Measurements from ENCODE around the gene SORCS3.

SORCS3 gene

DNA sequence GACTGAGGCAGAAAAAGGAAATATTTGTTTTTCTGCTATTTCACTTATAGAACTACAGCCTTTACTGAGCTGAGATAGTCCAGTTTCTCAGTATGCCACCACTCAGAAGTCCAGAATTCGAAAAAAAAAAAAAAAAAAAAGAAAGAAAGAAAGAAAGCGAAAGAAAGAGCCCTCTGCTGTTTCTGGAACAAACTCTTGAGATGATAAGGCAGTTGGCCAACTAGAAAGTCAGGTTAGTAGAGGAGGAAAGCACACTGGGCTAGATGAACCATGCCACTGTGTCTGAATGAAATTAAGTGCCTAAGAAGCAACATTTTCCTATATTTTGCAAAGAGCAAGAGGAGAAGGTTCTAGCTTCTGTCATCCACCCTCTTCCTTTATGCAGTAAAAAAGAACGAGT is 403.8 kb downstream of the SORCS3 start:
- no peaks in the 10 kb centered on the region for H3K36me3 Mint-ChIP-seq

GRCh38 chr10:105056413-105056812 is 415.3 kb downstream of the SORCS3 start:
- no peaks in the 10 kb centered on the region for H3K4me1 Mint-ChIP-seq

More for the DNA sequence above, 403.8 kb downstream of the SORCS3 start:
- no peak for DNase-seq (ENCODE audit: low spot score in 2 of 2)
- no peaks in the 10 kb centered on the region for H3K27me3 Mint-ChIP-seq
- H3K4me1 Mint-ChIP-seq = no peaks in the 10 kb centered on the region
- no peak overlapping the region for H3K27ac Mint-ChIP-seq
- no peak for ATAC-seq (ENCODE audit: low read depth)
- H3K9me3 Mint-ChIP-seq = peaks cover 4% of the 10 kb centered on the region
- H3K4me3 Mint-ChIP-seq = no peak overlapping the region

GRCh38 chr10:105062951-105063350 is 421.9 kb downstream of the SORCS3 start:
- Mint-ChIP-seq H3K4me1 (no peaks in the 10 kb centered on the region), H3K4me3 (no peak overlapping the region), H3K9me3 (peaks cover 1% of the 10 kb centered on the region), H3K27ac (no peak overlapping the region), H3K36me3 (no peaks in the 10 kb centered on the region), H3K27me3 (no peaks in the 10 kb centered on the region)
- no peak for ATAC-seq (ENCODE audit: low read depth)
- no peak for DNase-seq (ENCODE audit: low spot score in 2 of 2)

More at GRCh38 chr10:105056413-105056812, 415.3 kb downstream of the SORCS3 start:
- no peak overlapping the region for H3K4me3 Mint-ChIP-seq
- H3K9me3 Mint-ChIP-seq = peaks cover 11% of the 10 kb centered on the region
- ATAC-seq (ENCODE audit: low read depth) (no peak), DNase-seq (ENCODE audit: low spot score in 2 of 2) (no peak)
- H3K36me3 Mint-ChIP-seq = peaks cover 2% of the 10 kb centered on the region
- no peak overlapping the region for H3K27ac Mint-ChIP-seq
- H3K27me3 Mint-ChIP-seq = no peaks in the 10 kb centered on the region

DNA sequence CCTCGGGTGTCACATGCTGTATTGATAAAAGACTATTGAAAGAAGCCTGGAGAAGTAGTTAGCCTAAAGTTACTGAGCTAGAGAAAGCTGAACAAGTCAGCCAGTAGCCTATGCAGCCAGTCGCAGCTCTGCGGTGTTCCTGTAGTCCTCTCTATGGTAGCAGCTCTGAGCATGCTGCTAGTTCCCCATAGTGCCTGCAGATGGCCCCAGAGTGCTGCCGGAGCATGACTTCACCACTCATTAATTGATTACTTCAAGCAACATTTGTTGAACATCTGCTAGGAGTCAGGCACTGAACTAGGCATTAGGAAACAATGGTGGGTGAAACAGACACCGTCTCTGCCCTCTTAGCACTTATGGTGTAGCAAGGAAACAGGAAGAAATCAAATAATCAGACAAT is 422.7 kb downstream of the SORCS3 start:
- no peak for DNase-seq (ENCODE audit: low spot score in 2 of 2)
- H3K4me3 Mint-ChIP-seq = no peak overlapping the region
- no peaks in the 10 kb centered on the region for H3K36me3 Mint-ChIP-seq
- H3K4me1 Mint-ChIP-seq = no peaks in the 10 kb centered on the region
- no peak overlapping the region for H3K27ac Mint-ChIP-seq
- ATAC-seq (ENCODE audit: low read depth) = no peak
- peaks cover 1% of the 10 kb centered on the region for H3K9me3 Mint-ChIP-seq
- no peaks in the 10 kb centered on the region for H3K27me3 Mint-ChIP-seq

- Mint-ChIP-seq H3K36me3 (no peaks in the 10 kb centered on the region), H3K4me1 (no peaks in the 10 kb centered on the region), H3K4me3 (no peak overlapping the region), H3K27me3 (no peaks in the 10 kb centered on the region), H3K9me3 (no peaks in the 10 kb centered on the region), H3K27ac (no peak overlapping the region)
- ATAC-seq (ENCODE audit: low read depth) (no peak), DNase-seq (ENCODE audit: low spot score in 2 of 2) (no peak)
Measured at GRCh38 chr10:105068497-105068896, 427.4 kb downstream of the SORCS3 start.

GRCh38 chr10:105070249-105070648 is 429.2 kb downstream of the SORCS3 start:
- no peaks in the 10 kb centered on the region for H3K4me1 Mint-ChIP-seq
- no peak for DNase-seq (ENCODE audit: low spot score in 2 of 2)
- no peaks in the 10 kb centered on the region for H3K9me3 Mint-ChIP-seq
- H3K27ac Mint-ChIP-seq = no peak overlapping the region
- no peaks in the 10 kb centered on the region for H3K36me3 Mint-ChIP-seq
- no peak for ATAC-seq (ENCODE audit: low read depth)
- no peaks in the 10 kb centered on the region for H3K27me3 Mint-ChIP-seq
- no peak overlapping the region for H3K4me3 Mint-ChIP-seq

DNA sequence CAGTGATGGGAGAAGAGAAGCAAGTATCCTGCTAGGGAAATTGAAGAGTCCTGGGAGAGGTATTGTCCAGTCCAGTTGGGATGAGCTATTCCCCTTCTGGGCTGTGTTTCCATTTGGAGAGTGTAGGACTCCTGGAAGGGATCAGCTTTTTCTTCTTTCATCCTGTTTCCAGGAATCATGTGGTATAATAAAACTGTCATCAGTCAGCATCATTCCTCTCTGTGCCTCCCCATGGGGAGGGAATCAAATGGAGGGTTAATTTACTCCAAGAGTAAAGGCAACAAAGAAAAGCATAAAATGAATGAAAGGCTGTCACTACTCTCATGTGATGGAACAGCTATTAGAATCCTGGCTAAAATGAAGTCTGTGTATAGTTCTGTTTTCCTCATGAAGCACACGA is 429.9 kb downstream of the SORCS3 start:
- ATAC-seq (ENCODE audit: low read depth) = no peak
- Mint-ChIP-seq H3K36me3 (no peaks in the 10 kb centered on the region), H3K27me3 (no peaks in the 10 kb centered on the region), H3K27ac (no peak overlapping the region), H3K9me3 (no peaks in the 10 kb centered on the region), H3K4me1 (no peaks in the 10 kb centered on the region), H3K4me3 (no peak overlapping the region)
- no peak for DNase-seq (ENCODE audit: low spot score in 2 of 2)

- H3K4me1 Mint-ChIP-seq = no peaks in the 10 kb centered on the region
- H3K9me3 Mint-ChIP-seq = no peaks in the 10 kb centered on the region
Measured at GRCh38 chr10:105071980-105072379, 430.9 kb downstream of the SORCS3 start.

DNA sequence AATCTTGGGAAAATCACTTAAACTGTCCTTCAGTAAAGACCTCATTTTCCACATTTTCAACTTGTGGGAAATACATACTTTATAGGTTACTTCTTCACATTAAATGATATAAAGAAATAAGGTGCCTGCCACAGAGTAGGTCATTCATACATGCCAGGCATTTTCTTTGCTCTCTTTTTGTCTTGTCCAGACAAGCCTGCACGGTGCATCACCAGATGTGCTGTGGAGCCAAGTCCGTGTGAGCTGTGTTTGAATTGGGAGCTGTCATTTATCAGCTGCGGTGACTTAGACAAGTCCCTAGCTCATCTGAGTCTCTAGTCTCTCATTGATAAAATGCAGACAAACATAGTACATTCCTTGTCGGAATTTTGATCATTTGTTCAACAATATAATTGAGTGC is 432.9 kb downstream of the SORCS3 start:
- no peak for ATAC-seq (ENCODE audit: low read depth)
- H3K4me1 Mint-ChIP-seq = no peaks in the 10 kb centered on the region
- DNase-seq (ENCODE audit: low spot score in 2 of 2) = no peak
- no peaks in the 10 kb centered on the region for H3K9me3 Mint-ChIP-seq
- H3K4me3 Mint-ChIP-seq = no peak overlapping the region
- H3K27ac Mint-ChIP-seq = no peak overlapping the region
- H3K36me3 Mint-ChIP-seq = no peaks in the 10 kb centered on the region
- H3K27me3 Mint-ChIP-seq = no peaks in the 10 kb centered on the region

More at GRCh38 chr10:105071980-105072379, 430.9 kb downstream of the SORCS3 start:
- no peak for DNase-seq (ENCODE audit: low spot score in 2 of 2)
- Mint-ChIP-seq H3K27ac (no peak overlapping the region), H3K27me3 (no peaks in the 10 kb centered on the region), H3K4me3 (no peak overlapping the region), H3K36me3 (no peaks in the 10 kb centered on the region)
- ATAC-seq (ENCODE audit: low read depth) = no peak

- Mint-ChIP-seq H3K4me1 (no peaks in the 10 kb centered on the region), H3K27me3 (no peaks in the 10 kb centered on the region), H3K9me3 (peaks cover 2% of the 10 kb centered on the region), H3K27ac (no peak overlapping the region), H3K36me3 (no peaks in the 10 kb centered on the region), H3K4me3 (no peak overlapping the region)
- DNase-seq (ENCODE audit: low spot score in 2 of 2) = no peak
- ATAC-seq (ENCODE audit: low read depth) = no peak
Measured at GRCh38 chr10:105075031-105075430, 433.9 kb downstream of the SORCS3 start.

- Mint-ChIP-seq H3K9me3 (peaks cover 4% of the 10 kb centered on the region), H3K27me3 (no peaks in the 10 kb centered on the region), H3K27ac (no peak overlapping the region), H3K4me3 (no peak overlapping the region), H3K36me3 (no peaks in the 10 kb centered on the region), H3K4me1 (no peaks in the 10 kb centered on the region)
- DNase-seq (ENCODE audit: low spot score in 2 of 2) (no peak), ATAC-seq (ENCODE audit: low read depth) (no peak)
Measured at GRCh38 chr10:105085980-105086379, 444.9 kb downstream of the SORCS3 start.

DNA sequence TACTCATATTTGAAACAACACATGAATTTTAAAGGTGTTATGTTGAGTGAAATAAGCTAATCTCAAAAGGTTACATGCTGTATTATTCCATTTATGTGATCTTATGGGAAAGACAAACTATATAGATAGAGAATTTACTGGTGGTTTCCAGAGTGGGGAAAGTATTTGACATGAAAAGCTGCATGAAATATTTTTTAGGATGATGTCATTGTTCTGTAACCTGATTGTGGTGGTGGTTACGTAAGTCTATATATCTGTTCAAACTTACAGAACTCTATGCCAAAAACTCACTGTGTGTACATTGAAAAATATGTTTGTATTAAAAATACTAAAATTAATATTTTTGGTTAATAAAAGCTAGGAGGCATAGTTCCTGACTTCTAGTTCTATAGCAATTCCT is 453.0 kb downstream of the SORCS3 start:
- no peak overlapping the region for H3K27ac Mint-ChIP-seq
- H3K4me1 Mint-ChIP-seq = no peaks in the 10 kb centered on the region
- peaks cover 3% of the 10 kb centered on the region for H3K9me3 Mint-ChIP-seq
- ATAC-seq (ENCODE audit: low read depth) (no peak), DNase-seq (ENCODE audit: low spot score in 2 of 2) (no peak)
- H3K4me3 Mint-ChIP-seq = no peak overlapping the region
- no peaks in the 10 kb centered on the region for H3K36me3 Mint-ChIP-seq
- H3K27me3 Mint-ChIP-seq = no peaks in the 10 kb centered on the region

GRCh38 chr10:105096316-105096715 is 455.2 kb downstream of the SORCS3 start:
- Mint-ChIP-seq H3K27me3 (no peaks in the 10 kb centered on the region), H3K27ac (no peak overlapping the region), H3K9me3 (peaks cover 3% of the 10 kb centered on the region), H3K36me3 (no peaks in the 10 kb centered on the region), H3K4me1 (no peaks in the 10 kb centered on the region), H3K4me3 (no peak overlapping the region)
- DNase-seq (ENCODE audit: low spot score in 2 of 2) = no peak
- ATAC-seq (ENCODE audit: low read depth) = no peak

- H3K27me3 Mint-ChIP-seq = no peaks in the 10 kb centered on the region
- ATAC-seq (ENCODE audit: low read depth) (no peak), DNase-seq (ENCODE audit: low spot score in 2 of 2) (no peak)
- no peak overlapping the region for H3K4me3 Mint-ChIP-seq
- H3K9me3 Mint-ChIP-seq = no peaks in the 10 kb centered on the region
- H3K27ac Mint-ChIP-seq = no peak overlapping the region
- no peaks in the 10 kb centered on the region for H3K36me3 Mint-ChIP-seq
- H3K4me1 Mint-ChIP-seq = no peaks in the 10 kb centered on the region
Measured at GRCh38 chr10:105102977-105103376, 461.9 kb downstream of the SORCS3 start.

DNA sequence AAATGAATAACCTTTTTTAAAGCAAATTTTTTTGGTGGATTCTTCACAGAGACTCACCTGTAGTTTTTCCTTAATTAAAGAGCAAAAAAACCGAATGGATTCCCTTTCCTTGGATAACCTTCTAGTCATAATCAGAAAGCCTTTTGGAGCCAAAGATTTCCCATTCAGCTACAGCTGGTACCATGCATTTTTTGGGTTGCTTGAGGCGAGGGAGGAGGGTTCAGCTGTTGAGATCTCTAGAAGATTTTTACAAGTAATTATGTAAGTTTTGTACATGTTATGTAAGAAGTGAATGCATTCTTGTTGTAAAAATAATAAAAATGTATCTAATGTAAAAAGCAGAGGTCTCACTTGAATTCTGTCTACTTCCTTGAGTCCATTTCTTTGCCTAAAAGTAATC is 463.2 kb downstream of the SORCS3 start:
- Mint-ChIP-seq H3K36me3 (no peaks in the 10 kb centered on the region), H3K4me3 (no peak overlapping the region), H3K4me1 (no peaks in the 10 kb centered on the region), H3K27me3 (no peaks in the 10 kb centered on the region), H3K27ac (no peak overlapping the region), H3K9me3 (no peaks in the 10 kb centered on the region)
- DNase-seq (ENCODE audit: low spot score in 2 of 2) (no peak), ATAC-seq (ENCODE audit: low read depth) (no peak)
